ENCODE data around the gene FBXO48. TPM values are rescaled to one million over a fixed set of nuclear protein-coding genes. Genes with fewer than 3 reads are reported as not detected.
A peak's percentile ranks its signal among the peaks of the same experiment; 100 is the strongest.

Gene FBXO48, protein sequence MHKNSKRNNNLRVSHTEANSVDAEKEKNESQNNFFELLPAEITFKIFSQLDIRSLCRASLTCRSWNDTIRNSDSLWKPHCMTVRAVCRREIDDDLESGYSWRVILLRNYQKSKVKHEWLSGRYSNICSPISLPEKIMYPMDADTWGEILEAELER
- under 1 TPM; 0.44 to 0.61 TPM for polyA plus RNA-seq

- Histone ChIP-seq H3K4me1 (ENCODE audit: control insufficient read depth in 2 of 2, insufficient read depth in 2 of 2, low read length in 1 of 2) (peaks cover 0 to 4% of the 10 kb centered on the region in 2 donors), H3K36me3 (ENCODE audit: control insufficient read depth in 2 of 2, insufficient read depth in 2 of 2, low read length in 1 of 2) (no peaks in the 10 kb centered on the region)
- 0% methylated on average over 76 to 82 of the region's 82 CpGs for WGBS, 2 donors
Observed at GRCh38 chr2:68467077-68467960, at the start of gene FBXO48, which contains the start of gene APLF. FBXO48 (minus strand) TSS chr2:68467294; CDS start chr2:68465145, 2,149 bp downstream. APLF (plus strand) TSS chr2:68467585; CDS start chr2:68467732, 147 bp downstream.

DNA sequence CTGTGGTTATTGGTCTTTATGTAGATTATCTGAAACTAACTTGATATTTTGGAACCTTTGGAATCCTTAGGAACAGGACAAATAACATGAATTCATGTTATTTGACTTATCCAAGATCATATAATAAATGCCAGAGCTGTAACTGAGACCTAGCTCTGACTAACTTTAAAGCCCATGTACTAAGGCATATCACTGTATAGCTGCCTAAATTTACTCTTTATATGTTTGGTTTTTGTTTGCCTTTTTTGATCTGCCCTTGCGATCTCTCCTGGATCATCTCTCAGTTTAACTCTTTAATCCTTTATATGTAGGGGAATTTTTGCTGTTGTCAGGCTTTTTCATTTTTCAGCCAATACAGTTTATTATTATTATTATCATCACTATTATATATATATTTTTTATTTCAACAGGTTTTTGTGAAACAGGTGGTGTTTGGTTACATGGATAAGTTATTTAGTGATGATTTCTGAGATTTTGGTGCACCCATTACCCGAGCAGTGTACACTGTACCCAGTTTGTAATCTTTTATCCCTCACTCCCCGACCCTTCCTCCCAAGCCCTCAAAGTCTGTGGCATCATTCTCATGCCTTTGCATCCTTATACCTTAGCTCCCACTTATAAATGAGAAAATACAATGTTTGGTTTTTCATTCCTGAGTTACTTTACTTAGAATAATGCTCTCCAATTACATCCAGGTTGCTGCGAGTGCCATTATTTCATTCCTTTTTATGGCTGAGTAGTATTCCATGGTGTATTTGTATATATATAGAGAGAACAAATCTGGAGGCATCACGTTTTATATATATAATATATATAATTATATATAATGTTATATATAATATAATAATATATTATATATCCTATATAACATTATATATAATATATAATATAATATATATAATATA, 49.2 kb upstream of the FBXO48 start:
- Histone ChIP-seq H3K27ac (ENCODE audit: low read depth in 2 of 2, low read length in 1 of 2) (no peak overlapping the region), H3K36me3 (ENCODE audit: control insufficient read depth in 2 of 2, insufficient read depth in 2 of 2, low read length in 1 of 2) (no peaks in the 10 kb centered on the region)
- 85 to 87% methylated on average over 5 of the region's 5 CpGs for WGBS, 2 donors

More at GRCh38 chr2:68467077-68467960, at the start of gene FBXO48, which contains the start of gene APLF:
- Histone ChIP-seq H3K9me3 (ENCODE audit: control insufficient read depth in 2 of 2, insufficient read depth in 1 of 2, low read depth in 1 of 2, low read length in 1 of 2) (no peaks in the 10 kb centered on the region), H3K4me3 (ENCODE audit: low read depth in 1 of 2, low read length in 2 of 2) (peak within 1 kb of the TSS; percentile 86), H3K27ac (ENCODE audit: low read depth in 2 of 2, low read length in 1 of 2) (peak within 1 kb of the TSS; percentile 93 to 97), H3K27me3 (ENCODE audit: control insufficient read depth in 1 of 2, insufficient read depth in 2 of 2, low read length in 2 of 2) (no peaks in the 10 kb centered on the region)

GRCh38 chr2:68514316-68514929, 47.3 kb upstream of the FBXO48 start:
- Histone ChIP-seq H3K4me1 (ENCODE audit: control insufficient read depth in 2 of 2, insufficient read depth in 2 of 2, low read length in 1 of 2) (no peaks in the 10 kb centered on the region), H3K9me3 (ENCODE audit: control insufficient read depth in 2 of 2, insufficient read depth in 1 of 2, low read depth in 1 of 2, low read length in 1 of 2) (no peaks in the 10 kb centered on the region), H3K4me3 (ENCODE audit: low read depth in 1 of 2, low read length in 2 of 2) (no peak overlapping the region), H3K36me3 (ENCODE audit: control insufficient read depth in 2 of 2, insufficient read depth in 2 of 2, low read length in 1 of 2) (no peaks in the 10 kb centered on the region), H3K27me3 (ENCODE audit: control insufficient read depth in 1 of 2, insufficient read depth in 2 of 2, low read length in 2 of 2) (no peaks in the 10 kb centered on the region), H3K27ac (ENCODE audit: low read depth in 2 of 2, low read length in 1 of 2) (no peak overlapping the region)
- 49 to 69% methylated on average over 2 of the region's 2 CpGs for WGBS, 2 donors

More for the DNA sequence above, 49.2 kb upstream of the FBXO48 start:
- Histone ChIP-seq H3K4me3 (ENCODE audit: low read depth in 1 of 2, low read length in 2 of 2) (no peak overlapping the region), H3K4me1 (ENCODE audit: control insufficient read depth in 2 of 2, insufficient read depth in 2 of 2, low read length in 1 of 2) (no peaks in the 10 kb centered on the region), H3K9me3 (ENCODE audit: control insufficient read depth in 2 of 2, insufficient read depth in 1 of 2, low read depth in 1 of 2, low read length in 1 of 2) (no peaks in the 10 kb centered on the region), H3K27me3 (ENCODE audit: control insufficient read depth in 1 of 2, insufficient read depth in 2 of 2, low read length in 2 of 2) (no peaks in the 10 kb centered on the region)

GRCh38 chr2:68512966-68513365, 45.9 kb upstream of the FBXO48 start:
- Histone ChIP-seq H3K4me3 (ENCODE audit: low read depth in 1 of 2, low read length in 2 of 2) (no peak overlapping the region), H3K27ac (ENCODE audit: low read depth in 2 of 2, low read length in 1 of 2) (no peak overlapping the region), H3K4me1 (ENCODE audit: control insufficient read depth in 2 of 2, insufficient read depth in 2 of 2, low read length in 1 of 2) (no peaks in the 10 kb centered on the region), H3K9me3 (ENCODE audit: control insufficient read depth in 2 of 2, insufficient read depth in 1 of 2, low read depth in 1 of 2, low read length in 1 of 2) (no peaks in the 10 kb centered on the region), H3K36me3 (ENCODE audit: control insufficient read depth in 2 of 2, insufficient read depth in 2 of 2, low read length in 1 of 2) (no peaks in the 10 kb centered on the region), H3K27me3 (ENCODE audit: control insufficient read depth in 1 of 2, insufficient read depth in 2 of 2, low read length in 2 of 2) (no peaks in the 10 kb centered on the region)
- WGBS, 2 donors = 40 to 61% methylated on average over 1 of the region's 1 CpG

DNA sequence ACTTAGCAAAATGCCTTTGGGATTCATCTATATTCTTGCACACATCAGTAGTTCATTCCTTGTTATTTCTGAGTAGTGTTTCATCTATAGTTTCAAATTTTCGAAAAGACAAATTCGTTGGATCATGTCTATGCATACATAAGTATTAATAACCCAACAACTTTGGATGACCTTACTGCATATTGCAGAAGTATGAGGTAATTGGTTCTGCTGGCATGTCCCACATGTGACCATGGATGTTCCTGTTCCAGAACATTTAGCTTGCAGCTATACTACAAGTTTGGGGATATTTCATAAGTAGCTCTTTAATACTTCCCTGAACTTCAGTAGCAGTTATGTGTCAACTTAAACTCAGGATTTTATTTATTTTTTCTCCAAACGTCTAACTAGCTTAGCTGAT, 45.2 kb upstream of the FBXO48 start:
- Histone ChIP-seq H3K27ac (ENCODE audit: low read depth in 2 of 2, low read length in 1 of 2) (no peak overlapping the region), H3K4me1 (ENCODE audit: control insufficient read depth in 2 of 2, insufficient read depth in 2 of 2, low read length in 1 of 2) (no peaks in the 10 kb centered on the region), H3K4me3 (ENCODE audit: low read depth in 1 of 2, low read length in 2 of 2) (no peak overlapping the region), H3K9me3 (ENCODE audit: control insufficient read depth in 2 of 2, insufficient read depth in 1 of 2, low read depth in 1 of 2, low read length in 1 of 2) (no peaks in the 10 kb centered on the region), H3K27me3 (ENCODE audit: control insufficient read depth in 1 of 2, insufficient read depth in 2 of 2, low read length in 2 of 2) (no peaks in the 10 kb centered on the region), H3K36me3 (ENCODE audit: control insufficient read depth in 2 of 2, insufficient read depth in 2 of 2, low read length in 1 of 2) (no peaks in the 10 kb centered on the region)
- 62 to 63% methylated on average over 3 of the region's 3 CpGs for WGBS, 2 donors

GRCh38 chr2:68506170-68506569, 39.1 kb upstream of the FBXO48 start:
- H3K27me3 ChIP-seq (ENCODE audit: control insufficient read depth in 1 of 2, insufficient read depth in 2 of 2, low read length in 2 of 2) = no peaks in the 10 kb centered on the region
- no peaks in the 10 kb centered on the region for H3K4me1 ChIP-seq (ENCODE audit: control insufficient read depth in 2 of 2, insufficient read depth in 2 of 2, low read length in 1 of 2)
- H3K27ac ChIP-seq (ENCODE audit: low read depth in 2 of 2, low read length in 1 of 2) = no peak overlapping the region
- 66 to 78% methylated on average over 3 of the region's 3 CpGs for WGBS, 2 donors
- H3K36me3 ChIP-seq (ENCODE audit: control insufficient read depth in 2 of 2, insufficient read depth in 2 of 2, low read length in 1 of 2) = no peaks in the 10 kb centered on the region
- no peaks in the 10 kb centered on the region for H3K9me3 ChIP-seq (ENCODE audit: control insufficient read depth in 2 of 2, insufficient read depth in 1 of 2, low read depth in 1 of 2, low read length in 1 of 2)
- H3K4me3 ChIP-seq (ENCODE audit: low read depth in 1 of 2, low read length in 2 of 2) = no peak overlapping the region

DNA sequence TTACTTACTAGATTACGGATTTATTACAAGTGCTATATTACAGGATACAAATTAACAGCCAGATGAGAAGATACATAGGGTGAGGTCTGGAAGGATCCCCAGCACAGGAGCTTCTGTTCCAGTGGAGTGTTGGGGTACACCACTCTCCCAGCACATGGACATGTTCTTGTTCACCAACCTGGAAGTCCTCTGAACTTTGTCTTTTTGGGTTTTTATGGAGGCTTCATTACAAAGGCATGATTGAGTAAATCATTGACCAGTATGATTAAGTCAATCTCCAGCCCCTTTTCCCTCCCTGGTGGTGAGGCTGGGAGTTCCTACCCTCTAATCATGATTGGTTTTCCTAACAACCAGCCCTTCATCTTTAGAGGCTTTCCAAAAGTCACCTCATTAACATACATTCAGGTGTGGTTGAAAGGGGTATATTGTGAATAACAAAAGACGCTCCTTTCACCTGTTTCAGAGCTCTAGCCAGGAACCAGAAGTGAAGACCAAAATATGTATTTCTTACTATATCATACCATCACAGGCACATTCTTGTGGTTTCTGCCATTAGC, 38.6 kb upstream of the FBXO48 start:
- WGBS, 2 donors = 88 to 95% methylated on average over 2 of the region's 2 CpGs
- no peaks in the 10 kb centered on the region for H3K36me3 ChIP-seq (ENCODE audit: control insufficient read depth in 2 of 2, insufficient read depth in 2 of 2, low read length in 1 of 2)
- H3K27ac ChIP-seq (ENCODE audit: low read depth in 2 of 2, low read length in 1 of 2) = no peak overlapping the region
- no peaks in the 10 kb centered on the region for H3K27me3 ChIP-seq (ENCODE audit: control insufficient read depth in 1 of 2, insufficient read depth in 2 of 2, low read length in 2 of 2)
- no peaks in the 10 kb centered on the region for H3K4me1 ChIP-seq (ENCODE audit: control insufficient read depth in 2 of 2, insufficient read depth in 2 of 2, low read length in 1 of 2)
- H3K4me3 ChIP-seq (ENCODE audit: low read depth in 1 of 2, low read length in 2 of 2) = no peak overlapping the region
- no peaks in the 10 kb centered on the region for H3K9me3 ChIP-seq (ENCODE audit: control insufficient read depth in 2 of 2, insufficient read depth in 1 of 2, low read depth in 1 of 2, low read length in 1 of 2)

DNA sequence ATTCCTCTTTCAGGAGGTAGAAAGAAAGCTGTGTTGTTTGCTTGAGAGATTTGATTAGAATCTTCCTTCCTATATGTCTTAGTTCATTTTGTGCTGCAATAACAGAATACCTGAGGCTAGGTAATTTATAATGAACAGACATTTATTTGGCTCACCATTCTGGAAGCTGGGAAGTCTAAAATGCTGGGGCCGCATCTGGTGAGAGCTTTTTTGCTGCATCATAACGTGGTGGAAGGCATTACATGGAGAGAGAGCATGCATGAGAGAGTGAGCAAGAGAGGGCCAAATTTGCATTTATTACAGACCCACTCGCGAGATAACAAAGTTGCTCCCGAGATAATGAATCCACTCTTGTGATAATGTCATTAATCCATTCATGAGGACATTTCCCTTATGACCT, 34.7 kb upstream of the FBXO48 start:
- Histone ChIP-seq H3K36me3 (ENCODE audit: control insufficient read depth in 2 of 2, insufficient read depth in 2 of 2, low read length in 1 of 2) (no peaks in the 10 kb centered on the region), H3K4me3 (ENCODE audit: low read depth in 1 of 2, low read length in 2 of 2) (no peak overlapping the region), H3K27ac (ENCODE audit: low read depth in 2 of 2, low read length in 1 of 2) (no peak overlapping the region), H3K4me1 (ENCODE audit: control insufficient read depth in 2 of 2, insufficient read depth in 2 of 2, low read length in 1 of 2) (no peaks in the 10 kb centered on the region), H3K27me3 (ENCODE audit: control insufficient read depth in 1 of 2, insufficient read depth in 2 of 2, low read length in 2 of 2) (no peaks in the 10 kb centered on the region), H3K9me3 (ENCODE audit: control insufficient read depth in 2 of 2, insufficient read depth in 1 of 2, low read depth in 1 of 2, low read length in 1 of 2) (no peaks in the 10 kb centered on the region)
- 83 to 90% methylated on average over 5 of the region's 5 CpGs for WGBS, 2 donors

DNA sequence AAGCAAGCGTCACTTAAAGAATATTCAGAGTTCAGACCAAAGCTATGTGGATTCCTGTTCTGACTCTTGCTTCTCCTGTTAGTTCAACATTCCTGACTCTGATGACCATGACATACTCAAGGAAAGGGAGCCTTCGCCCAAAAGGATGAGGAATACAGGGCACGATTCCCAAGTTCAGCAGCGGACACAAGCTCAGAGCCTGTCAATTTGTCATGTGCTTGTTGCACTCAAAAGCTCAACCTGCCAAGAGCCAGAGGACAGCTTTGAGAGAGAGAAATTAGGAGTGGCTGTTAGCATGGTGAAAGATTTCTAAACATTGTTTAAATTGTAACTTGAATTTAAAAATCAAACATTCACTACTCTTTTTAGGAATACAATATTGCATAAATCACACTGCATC, 33.6 kb upstream of the FBXO48 start:
- H3K4me3 ChIP-seq (ENCODE audit: low read depth in 1 of 2, low read length in 2 of 2) = no peak overlapping the region
- H3K9me3 ChIP-seq (ENCODE audit: control insufficient read depth in 2 of 2, insufficient read depth in 1 of 2, low read depth in 1 of 2, low read length in 1 of 2) = no peaks in the 10 kb centered on the region
- no peaks in the 10 kb centered on the region for H3K4me1 ChIP-seq (ENCODE audit: control insufficient read depth in 2 of 2, insufficient read depth in 2 of 2, low read length in 1 of 2)
- no peaks in the 10 kb centered on the region for H3K36me3 ChIP-seq (ENCODE audit: control insufficient read depth in 2 of 2, insufficient read depth in 2 of 2, low read length in 1 of 2)
- no peak overlapping the region for H3K27ac ChIP-seq (ENCODE audit: low read depth in 2 of 2, low read length in 1 of 2)
- H3K27me3 ChIP-seq (ENCODE audit: control insufficient read depth in 1 of 2, insufficient read depth in 2 of 2, low read length in 2 of 2) = no peaks in the 10 kb centered on the region
- 86 to 87% methylated on average over 4 of the region's 4 CpGs for WGBS, 2 donors

Data from esophagus (tissue), 2 donors.